Thyroid gland (tissue), 4 donors: ENCODE measurements around the gene KRT6C.

Experiments used
- POLR2A ChIP-seq, 2 donors: fragments of 450-650 bp; IDR thresholded peaks; one replicate each; pipeline ENCODE4 v1.6.1; 2017; ENCODE audit warnings: antibody characterized with exemption in 2 of 2, mild to moderate bottlenecking in 2 of 2, moderate library complexity in 1 of 2
- TF ChIP-seq, protein P1 (sequence below), 6 experiments: fragments of 200-600 bp in 3 of 6; fragments of 450-650 bp in 3 of 6; sonication (generic) in 3 of 6; IDR thresholded peaks; one replicate each; pipeline ENCODE4 v1.5.1; 2016 to 2019; ENCODE audit warnings: antibody characterized with exemption in 6 of 6, mild to moderate bottlenecking in 2 of 6, inconsistent platforms in 1 of 6, moderate library complexity in 1 of 6

DNA sequence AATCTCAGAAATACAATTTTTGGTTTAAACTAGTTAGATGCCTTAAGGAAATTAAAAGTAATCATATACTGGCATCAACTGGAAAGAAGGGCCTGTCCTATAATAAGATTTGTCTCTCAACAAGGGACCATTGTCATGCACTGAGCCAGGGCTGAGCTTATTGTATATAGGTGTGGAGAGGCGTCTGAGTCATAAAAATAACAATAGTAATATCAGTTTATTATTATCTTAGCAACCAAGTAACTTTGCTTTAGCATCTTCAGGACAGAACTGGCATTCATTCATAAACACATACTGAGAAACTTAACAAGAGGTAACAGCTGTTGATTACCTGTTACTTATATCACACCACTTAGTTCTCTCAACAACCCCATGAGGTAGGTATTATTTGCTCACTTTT, 46.5 kb downstream of the KRT6C start:
- no peak for TF ChIP-seq POLR2A (IDR thresholded peaks at IDR 0.05)
- TF ChIP-seq, protein P1, sequence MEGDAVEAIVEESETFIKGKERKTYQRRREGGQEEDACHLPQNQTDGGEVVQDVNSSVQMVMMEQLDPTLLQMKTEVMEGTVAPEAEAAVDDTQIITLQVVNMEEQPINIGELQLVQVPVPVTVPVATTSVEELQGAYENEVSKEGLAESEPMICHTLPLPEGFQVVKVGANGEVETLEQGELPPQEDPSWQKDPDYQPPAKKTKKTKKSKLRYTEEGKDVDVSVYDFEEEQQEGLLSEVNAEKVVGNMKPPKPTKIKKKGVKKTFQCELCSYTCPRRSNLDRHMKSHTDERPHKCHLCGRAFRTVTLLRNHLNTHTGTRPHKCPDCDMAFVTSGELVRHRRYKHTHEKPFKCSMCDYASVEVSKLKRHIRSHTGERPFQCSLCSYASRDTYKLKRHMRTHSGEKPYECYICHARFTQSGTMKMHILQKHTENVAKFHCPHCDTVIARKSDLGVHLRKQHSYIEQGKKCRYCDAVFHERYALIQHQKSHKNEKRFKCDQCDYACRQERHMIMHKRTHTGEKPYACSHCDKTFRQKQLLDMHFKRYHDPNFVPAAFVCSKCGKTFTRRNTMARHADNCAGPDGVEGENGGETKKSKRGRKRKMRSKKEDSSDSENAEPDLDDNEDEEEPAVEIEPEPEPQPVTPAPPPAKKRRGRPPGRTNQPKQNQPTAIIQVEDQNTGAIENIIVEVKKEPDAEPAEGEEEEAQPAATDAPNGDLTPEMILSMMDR (IDR thresholded peaks at IDR 0.05) = no peak
